GM12872 (cell line): ENCODE data around the gene GPR160.
A peak's percentile ranks its signal among the peaks of the same experiment; 100 is the strongest.

Experiments used
- TF ChIP-seq, protein P1 (sequence below): IDR thresholded peaks from 3 replicates; pipeline ENCODE4 v1.5.1; 2011; ENCODE audit warnings: low read depth, mild to moderate bottlenecking, low read length, moderate library complexity; ENCODE audit not compliant: insufficient read depth

Gene GPR160

DNA sequence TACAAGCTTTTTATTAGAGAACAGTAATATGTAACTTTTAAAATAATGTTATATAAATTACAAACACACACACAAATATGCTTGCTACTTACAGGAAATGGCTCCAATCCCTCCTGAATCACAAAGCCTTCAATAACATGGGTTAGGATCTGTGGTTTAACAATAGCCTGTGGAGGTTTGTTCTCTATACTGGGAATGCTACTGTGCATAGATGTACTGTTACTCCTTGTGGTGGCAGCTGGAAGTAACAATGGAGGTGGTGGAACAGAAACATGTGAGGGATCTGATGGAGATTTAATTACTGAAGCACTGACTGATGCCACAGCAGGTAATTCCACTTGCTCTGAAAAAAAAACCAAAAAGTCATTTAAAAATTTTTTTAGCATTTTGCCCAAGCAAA lies 79.3 kb downstream of the GPR160 start:
- TF ChIP-seq, protein P1, sequence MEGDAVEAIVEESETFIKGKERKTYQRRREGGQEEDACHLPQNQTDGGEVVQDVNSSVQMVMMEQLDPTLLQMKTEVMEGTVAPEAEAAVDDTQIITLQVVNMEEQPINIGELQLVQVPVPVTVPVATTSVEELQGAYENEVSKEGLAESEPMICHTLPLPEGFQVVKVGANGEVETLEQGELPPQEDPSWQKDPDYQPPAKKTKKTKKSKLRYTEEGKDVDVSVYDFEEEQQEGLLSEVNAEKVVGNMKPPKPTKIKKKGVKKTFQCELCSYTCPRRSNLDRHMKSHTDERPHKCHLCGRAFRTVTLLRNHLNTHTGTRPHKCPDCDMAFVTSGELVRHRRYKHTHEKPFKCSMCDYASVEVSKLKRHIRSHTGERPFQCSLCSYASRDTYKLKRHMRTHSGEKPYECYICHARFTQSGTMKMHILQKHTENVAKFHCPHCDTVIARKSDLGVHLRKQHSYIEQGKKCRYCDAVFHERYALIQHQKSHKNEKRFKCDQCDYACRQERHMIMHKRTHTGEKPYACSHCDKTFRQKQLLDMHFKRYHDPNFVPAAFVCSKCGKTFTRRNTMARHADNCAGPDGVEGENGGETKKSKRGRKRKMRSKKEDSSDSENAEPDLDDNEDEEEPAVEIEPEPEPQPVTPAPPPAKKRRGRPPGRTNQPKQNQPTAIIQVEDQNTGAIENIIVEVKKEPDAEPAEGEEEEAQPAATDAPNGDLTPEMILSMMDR, result peak; percentile 20; the same call in 1 of the 3 replicates

DNA sequence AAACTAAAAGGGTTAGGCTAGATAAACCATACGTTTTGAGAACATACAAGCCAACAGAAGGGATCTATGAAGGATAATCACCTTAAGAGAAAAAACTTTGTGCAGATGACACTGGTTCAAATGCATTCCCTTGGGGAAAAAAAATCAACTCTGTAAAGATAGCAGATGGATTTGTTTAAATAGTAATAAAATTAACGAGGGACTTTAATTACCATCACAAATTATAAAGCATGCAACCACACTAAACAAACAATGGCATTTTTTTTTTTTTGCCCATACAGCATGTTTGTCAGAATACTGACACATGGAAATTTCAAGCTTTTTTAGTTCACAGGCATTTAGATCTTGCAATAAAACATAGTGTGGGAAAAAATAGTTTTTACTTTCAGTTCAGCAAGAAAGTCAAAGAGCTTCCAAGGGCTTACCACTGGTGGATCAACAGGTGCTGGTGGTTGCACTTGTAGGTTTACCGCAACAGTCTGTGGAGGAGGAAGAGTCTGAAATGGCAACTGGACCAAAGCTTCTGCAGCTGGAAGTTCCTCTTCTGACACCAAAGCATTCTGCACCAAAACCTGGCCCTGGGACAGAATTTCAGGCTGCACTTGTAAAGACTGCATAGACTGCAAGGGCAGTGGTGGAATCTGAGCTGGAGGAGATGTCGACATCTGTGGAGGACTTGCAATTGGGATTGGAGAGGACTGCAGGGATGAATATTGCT lies 90.6 kb downstream of the GPR160 start:
- TF ChIP-seq, protein P1, result no peak

DNA sequence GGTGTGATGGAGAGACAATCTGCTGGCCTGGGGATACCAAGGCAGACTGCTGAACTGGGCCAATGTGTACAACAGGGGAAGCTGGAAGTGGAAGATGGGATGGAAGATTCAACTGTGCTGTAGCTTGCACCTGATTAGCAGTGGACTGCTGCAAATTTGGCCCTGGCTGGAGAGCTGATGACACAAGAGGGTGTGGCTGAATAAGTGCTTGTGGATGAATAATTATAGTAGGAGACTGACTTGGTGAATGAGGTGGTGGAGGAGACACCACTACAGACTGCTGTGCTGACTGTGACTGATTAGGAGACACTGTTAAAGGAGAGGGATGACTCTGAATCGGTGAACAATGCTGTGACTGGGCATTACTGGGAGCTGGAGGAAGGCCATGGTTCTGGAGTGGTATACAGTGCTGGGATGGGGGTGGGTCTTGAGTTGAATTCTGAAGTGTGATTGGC lies 91.2 kb downstream of the GPR160 start:
- TF ChIP-seq, protein P1, result no peak

DNA sequence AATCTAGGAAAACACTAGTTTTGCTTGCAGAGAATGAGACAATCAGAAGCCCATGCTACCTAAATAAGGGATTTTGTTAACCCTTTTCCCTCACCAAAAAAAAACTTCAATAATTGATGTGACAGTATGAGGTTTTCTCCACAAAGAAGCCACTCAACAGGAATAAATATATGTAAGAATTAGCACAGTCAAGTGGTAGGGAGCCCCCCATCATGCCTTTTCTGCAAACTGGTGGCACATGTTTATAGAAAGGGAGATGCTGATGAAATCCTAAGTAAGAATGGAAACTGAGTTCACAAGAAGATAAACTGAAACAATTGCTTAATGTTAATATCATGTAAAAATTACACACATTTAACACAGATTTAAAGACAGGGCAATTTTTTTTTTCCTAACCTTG lies 92.7 kb downstream of the GPR160 start:
- TF ChIP-seq, protein P1, result no peak

DNA sequence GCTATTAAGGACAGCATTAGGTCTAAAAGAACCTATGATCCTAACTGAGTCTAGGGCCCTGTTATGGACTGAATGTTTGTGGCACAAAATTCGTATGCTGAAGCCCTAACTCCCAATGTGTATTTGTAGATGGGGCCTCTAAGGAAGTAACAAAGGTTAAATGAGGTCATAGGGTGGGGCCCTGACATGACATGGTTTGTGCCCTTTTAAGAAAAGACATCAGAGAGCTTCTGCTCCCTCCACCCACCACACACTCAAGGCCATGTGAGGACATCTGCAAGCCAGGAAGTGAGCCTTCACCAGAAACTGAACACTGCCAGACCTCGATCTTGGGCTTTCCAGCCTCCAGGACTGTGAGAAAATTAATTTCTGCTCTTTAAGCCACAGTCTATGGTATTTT lies 94.5 kb downstream of the GPR160 start:
- TF ChIP-seq, protein P1, result no peak
